Measurements from ENCODE around the gene ZNF428.

Gene ZNF428

DNA sequence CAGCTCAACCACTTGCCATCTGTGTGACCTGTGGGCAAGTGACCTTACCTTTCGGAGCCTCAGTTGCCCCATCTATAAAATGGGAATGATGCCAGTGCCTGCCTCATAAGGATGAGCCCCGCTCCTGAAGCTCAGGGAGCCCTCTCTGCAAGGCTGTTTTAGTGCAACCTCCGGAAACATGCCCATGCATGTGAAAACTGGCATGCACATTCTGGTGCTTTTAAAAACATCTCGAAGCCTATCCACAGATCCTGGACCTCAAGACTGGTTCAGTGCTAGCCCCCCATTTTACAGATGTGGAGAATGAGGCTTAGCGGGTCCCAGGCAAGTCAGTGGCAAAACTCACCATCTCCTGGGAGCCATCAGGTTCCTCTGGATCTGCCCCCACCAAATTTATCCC is 14.6 kb upstream of the ZNF428 start:
- no peaks in the 10 kb centered on the region for H3K36me3 ChIP-seq (ENCODE audit: control insufficient read depth in 2 of 2, insufficient read depth in 2 of 2, low read length in 2 of 2)
- H3K27me3 ChIP-seq (ENCODE audit: control insufficient read depth in 2 of 2, insufficient read depth in 2 of 2, low read length in 2 of 2) = peaks cover 8 to 17% of the 10 kb centered on the region in 2 donors
- no peaks in the 10 kb centered on the region for H3K9me3 ChIP-seq (ENCODE audit: control insufficient read depth in 2 of 2, low read length in 2 of 2)
- no peak overlapping the region for H3K27ac ChIP-seq (ENCODE audit: low read depth in 2 of 2, low read length in 2 of 2)
- no peak overlapping the region for H3K9ac ChIP-seq (ENCODE audit: low read depth in 1 of 2, low read length in 2 of 2)
- H3K4me3 ChIP-seq (ENCODE audit: low read length in 2 of 2) = no peak overlapping the region
- H3K4me1 ChIP-seq (ENCODE audit: control insufficient read depth in 2 of 2, insufficient read depth in 2 of 2, low read length in 2 of 2) = peaks cover 1 to 3% of the 10 kb centered on the region in 2 donors

DNA sequence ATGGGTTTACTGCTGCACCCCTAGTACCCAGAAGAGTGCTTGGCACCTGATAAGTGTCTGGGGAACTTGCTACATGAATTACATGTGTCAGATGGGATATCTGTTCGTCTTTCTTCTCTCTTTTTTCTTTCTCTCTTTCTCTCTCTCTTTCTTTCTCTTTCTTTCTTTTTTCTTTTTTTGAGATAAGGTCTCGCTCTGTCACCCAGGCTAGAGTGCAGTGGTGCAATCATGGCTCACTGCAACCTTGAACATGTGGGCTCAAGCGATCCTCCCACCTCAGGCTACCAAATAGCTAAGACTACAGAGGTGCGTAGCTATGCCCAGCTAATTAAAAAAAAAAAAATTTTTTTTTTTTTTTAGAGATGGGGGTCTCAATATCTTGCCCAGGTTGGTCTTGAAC is 14.1 kb upstream of the ZNF428 start:
- Histone ChIP-seq H3K9ac (ENCODE audit: low read depth in 1 of 2, low read length in 2 of 2) (no peak overlapping the region), H3K9me3 (ENCODE audit: control insufficient read depth in 2 of 2, low read length in 2 of 2) (no peaks in the 10 kb centered on the region), H3K27ac (ENCODE audit: low read depth in 2 of 2, low read length in 2 of 2) (no peak overlapping the region), H3K36me3 (ENCODE audit: control insufficient read depth in 2 of 2, insufficient read depth in 2 of 2, low read length in 2 of 2) (no peaks in the 10 kb centered on the region), H3K4me1 (ENCODE audit: control insufficient read depth in 2 of 2, insufficient read depth in 2 of 2, low read length in 2 of 2) (peaks cover 0 to 2% of the 10 kb centered on the region in 2 donors), H3K4me3 (ENCODE audit: low read length in 2 of 2) (no peak overlapping the region), H3K27me3 (ENCODE audit: control insufficient read depth in 2 of 2, insufficient read depth in 2 of 2, low read length in 2 of 2) (peaks cover 3 to 11% of the 10 kb centered on the region in 2 donors)

- Histone ChIP-seq H3K4me3 (ENCODE audit: low read length in 2 of 2) (no peak overlapping the region), H3K36me3 (ENCODE audit: control insufficient read depth in 2 of 2, insufficient read depth in 2 of 2, low read length in 2 of 2) (no peaks in the 10 kb centered on the region), H3K9ac (ENCODE audit: low read depth in 1 of 2, low read length in 2 of 2) (no peak overlapping the region), H3K27me3 (ENCODE audit: control insufficient read depth in 2 of 2, insufficient read depth in 2 of 2, low read length in 2 of 2) (no peaks in the 10 kb centered on the region), H3K9me3 (ENCODE audit: control insufficient read depth in 2 of 2, low read length in 2 of 2) (no peaks in the 10 kb centered on the region), H3K4me1 (ENCODE audit: control insufficient read depth in 2 of 2, insufficient read depth in 2 of 2, low read length in 2 of 2) (no peaks in the 10 kb centered on the region), H3K27ac (ENCODE audit: low read depth in 2 of 2, low read length in 2 of 2) (no peak overlapping the region)
Observed at GRCh38 chr19:43631491-43631890, 12.1 kb upstream of the ZNF428 start.

GRCh38 chr19:43628646-43629326 is 9.4 kb upstream of the ZNF428 start:
- Histone ChIP-seq H3K4me3 (ENCODE audit: low read length in 2 of 2) (no peak overlapping the region), H3K27ac (ENCODE audit: low read depth in 2 of 2, low read length in 2 of 2) (no peak overlapping the region), H3K9ac (ENCODE audit: low read depth in 1 of 2, low read length in 2 of 2) (no peak overlapping the region), H3K4me1 (ENCODE audit: control insufficient read depth in 2 of 2, insufficient read depth in 2 of 2, low read length in 2 of 2) (peaks cover 0 to 3% of the 10 kb centered on the region in 2 donors), H3K36me3 (ENCODE audit: control insufficient read depth in 2 of 2, insufficient read depth in 2 of 2, low read length in 2 of 2) (no peaks in the 10 kb centered on the region), H3K27me3 (ENCODE audit: control insufficient read depth in 2 of 2, insufficient read depth in 2 of 2, low read length in 2 of 2) (no peaks in the 10 kb centered on the region), H3K9me3 (ENCODE audit: control insufficient read depth in 2 of 2, low read length in 2 of 2) (no peaks in the 10 kb centered on the region)

DNA sequence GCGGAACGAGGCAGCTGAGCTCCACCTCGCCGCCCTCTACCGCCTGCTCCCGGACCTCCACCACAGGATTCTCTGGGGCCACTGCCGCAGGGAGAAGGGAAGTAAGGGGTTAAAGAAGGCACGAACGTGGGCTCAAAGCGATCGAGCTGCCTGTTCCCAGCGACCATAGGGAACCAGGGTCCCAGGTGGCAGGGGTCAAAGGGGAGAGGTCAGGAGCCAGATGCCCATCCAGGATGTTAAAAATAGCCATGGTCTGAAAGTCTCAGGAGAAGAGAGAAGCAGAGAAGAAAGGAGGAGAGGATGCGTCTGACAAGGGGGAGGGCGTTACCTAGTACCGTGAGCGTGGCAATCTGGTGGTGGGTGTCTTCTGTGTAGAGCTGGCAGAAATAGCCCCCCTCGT is 7.4 kb upstream of the ZNF428 start:
- Histone ChIP-seq H3K4me1 (ENCODE audit: control insufficient read depth in 2 of 2, insufficient read depth in 2 of 2, low read length in 2 of 2) (peaks cover 0 to 3% of the 10 kb centered on the region in 2 donors), H3K4me3 (ENCODE audit: low read length in 2 of 2) (no peak overlapping the region), H3K27me3 (ENCODE audit: control insufficient read depth in 2 of 2, insufficient read depth in 2 of 2, low read length in 2 of 2) (no peaks in the 10 kb centered on the region), H3K36me3 (ENCODE audit: control insufficient read depth in 2 of 2, insufficient read depth in 2 of 2, low read length in 2 of 2) (no peaks in the 10 kb centered on the region), H3K9ac (ENCODE audit: low read depth in 1 of 2, low read length in 2 of 2) (no peak overlapping the region), H3K27ac (ENCODE audit: low read depth in 2 of 2, low read length in 2 of 2) (no peak overlapping the region), H3K9me3 (ENCODE audit: control insufficient read depth in 2 of 2, low read length in 2 of 2) (no peaks in the 10 kb centered on the region)

DNA sequence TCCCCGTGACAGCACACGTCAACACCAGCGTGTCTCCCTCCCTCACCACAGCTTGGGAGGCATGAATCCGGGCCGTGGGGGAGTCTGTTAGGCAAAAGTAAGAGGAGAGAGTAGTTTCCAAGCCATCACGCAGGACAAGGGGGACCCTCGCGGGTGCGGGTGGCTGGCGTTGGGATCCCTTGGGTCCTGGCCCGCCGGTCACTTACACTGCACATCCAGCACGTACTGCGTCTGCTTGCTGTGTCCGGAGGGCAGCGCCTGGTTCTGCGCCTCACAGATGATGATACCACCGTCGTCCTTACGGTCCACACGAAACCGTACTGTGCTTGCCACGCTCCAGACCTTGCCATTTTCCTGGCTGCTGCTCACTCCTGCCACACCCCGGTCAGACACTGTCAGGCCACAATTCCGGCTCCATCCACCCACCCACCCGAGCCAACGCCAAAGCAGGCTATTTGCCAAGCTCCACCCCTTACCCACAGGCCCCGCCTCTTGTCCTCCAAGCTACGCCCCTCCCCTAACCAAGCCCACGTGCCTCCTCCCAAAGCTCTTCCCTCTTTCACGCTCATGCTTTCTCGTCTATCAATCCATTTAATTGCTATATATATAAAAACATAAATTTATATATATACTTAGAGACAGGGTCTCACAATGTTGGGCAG is 6.6 kb upstream of the ZNF428 start:
- Histone ChIP-seq H3K9ac (ENCODE audit: low read depth in 1 of 2, low read length in 2 of 2) (no peak overlapping the region), H3K27me3 (ENCODE audit: control insufficient read depth in 2 of 2, insufficient read depth in 2 of 2, low read length in 2 of 2) (no peaks in the 10 kb centered on the region), H3K36me3 (ENCODE audit: control insufficient read depth in 2 of 2, insufficient read depth in 2 of 2, low read length in 2 of 2) (no peaks in the 10 kb centered on the region), H3K4me3 (ENCODE audit: low read length in 2 of 2) (no peak overlapping the region), H3K9me3 (ENCODE audit: control insufficient read depth in 2 of 2, low read length in 2 of 2) (no peaks in the 10 kb centered on the region), H3K4me1 (ENCODE audit: control insufficient read depth in 2 of 2, insufficient read depth in 2 of 2, low read length in 2 of 2) (peaks cover 0 to 3% of the 10 kb centered on the region in 2 donors), H3K27ac (ENCODE audit: low read depth in 2 of 2, low read length in 2 of 2) (no peak overlapping the region)

DNA sequence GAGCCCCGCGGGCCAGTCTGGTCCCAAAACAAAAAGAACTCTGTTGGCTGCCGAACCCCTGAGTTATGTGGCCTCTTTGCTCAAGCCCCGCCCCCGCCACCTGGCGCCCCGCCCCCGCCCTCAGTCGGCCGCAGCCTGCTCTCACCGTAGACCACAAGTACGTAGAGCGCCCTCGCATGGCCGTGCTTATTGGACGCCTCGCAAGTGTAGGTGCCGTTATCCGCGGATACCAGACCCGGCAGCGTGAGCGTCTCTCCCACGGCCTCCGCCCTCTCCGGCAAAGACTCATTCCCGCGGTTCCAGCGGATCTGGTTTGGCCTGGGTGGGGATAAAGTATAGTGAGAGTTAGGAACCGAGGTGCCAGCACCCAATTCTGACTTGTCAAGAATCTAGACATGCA is 5.5 kb upstream of the ZNF428 start:
- Histone ChIP-seq H3K9me3 (ENCODE audit: control insufficient read depth in 2 of 2, low read length in 2 of 2) (no peaks in the 10 kb centered on the region), H3K36me3 (ENCODE audit: control insufficient read depth in 2 of 2, insufficient read depth in 2 of 2, low read length in 2 of 2) (no peaks in the 10 kb centered on the region), H3K27ac (ENCODE audit: low read depth in 2 of 2, low read length in 2 of 2) (no peak overlapping the region)

GRCh38 chr19:43623889-43624670 is 4.7 kb upstream of the ZNF428 start:
- Histone ChIP-seq H3K9me3 (ENCODE audit: control insufficient read depth in 2 of 2, low read length in 2 of 2) (no peaks in the 10 kb centered on the region), H3K4me3 (ENCODE audit: low read length in 2 of 2) (no peak overlapping the region), H3K27ac (ENCODE audit: low read depth in 2 of 2, low read length in 2 of 2) (no peak overlapping the region), H3K27me3 (ENCODE audit: control insufficient read depth in 2 of 2, insufficient read depth in 2 of 2, low read length in 2 of 2) (no peaks in the 10 kb centered on the region), H3K4me1 (ENCODE audit: control insufficient read depth in 2 of 2, insufficient read depth in 2 of 2, low read length in 2 of 2) (peaks cover 3 to 6% of the 10 kb centered on the region in 2 donors), H3K9ac (ENCODE audit: low read depth in 1 of 2, low read length in 2 of 2) (no peak overlapping the region), H3K36me3 (ENCODE audit: control insufficient read depth in 2 of 2, insufficient read depth in 2 of 2, low read length in 2 of 2) (no peaks in the 10 kb centered on the region)

More for the DNA sequence above, 5.5 kb upstream of the ZNF428 start:
- Histone ChIP-seq H3K9ac (ENCODE audit: low read depth in 1 of 2, low read length in 2 of 2) (no peak overlapping the region), H3K4me1 (ENCODE audit: control insufficient read depth in 2 of 2, insufficient read depth in 2 of 2, low read length in 2 of 2) (peaks cover 3 to 5% of the 10 kb centered on the region in 2 donors), H3K4me3 (ENCODE audit: low read length in 2 of 2) (no peak overlapping the region), H3K27me3 (ENCODE audit: control insufficient read depth in 2 of 2, insufficient read depth in 2 of 2, low read length in 2 of 2) (no peaks in the 10 kb centered on the region)

DNA sequence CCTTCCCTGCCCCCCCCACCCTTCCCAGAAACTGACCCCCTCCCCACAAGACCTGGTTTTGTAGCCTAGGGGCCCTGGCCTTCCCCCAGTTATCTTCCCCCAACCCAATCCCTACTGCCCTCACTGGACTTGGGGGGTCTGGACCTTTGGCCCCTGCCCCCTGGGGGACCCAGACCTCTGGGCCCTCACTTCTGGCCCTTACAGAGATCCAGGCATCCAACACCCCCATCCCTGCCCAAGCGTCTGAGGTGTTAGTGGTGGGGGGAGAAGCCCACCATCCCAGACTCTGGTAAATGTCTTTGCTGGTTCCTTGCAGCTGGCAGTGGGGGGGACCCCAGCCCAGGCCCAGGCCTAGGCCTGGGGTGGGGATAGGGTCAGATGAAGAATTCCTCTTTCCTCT is 3.5 kb upstream of the ZNF428 start:
- Histone ChIP-seq H3K9ac (ENCODE audit: low read depth in 1 of 2, low read length in 2 of 2) (no peak overlapping the region), H3K4me3 (ENCODE audit: low read length in 2 of 2) (no peak overlapping the region), H3K27me3 (ENCODE audit: control insufficient read depth in 2 of 2, insufficient read depth in 2 of 2, low read length in 2 of 2) (no peaks in the 10 kb centered on the region), H3K4me1 (ENCODE audit: control insufficient read depth in 2 of 2, insufficient read depth in 2 of 2, low read length in 2 of 2) (peaks cover 10 to 12% of the 10 kb centered on the region in 2 donors), H3K36me3 (ENCODE audit: control insufficient read depth in 2 of 2, insufficient read depth in 2 of 2, low read length in 2 of 2) (no peaks in the 10 kb centered on the region), H3K9me3 (ENCODE audit: control insufficient read depth in 2 of 2, low read length in 2 of 2) (no peaks in the 10 kb centered on the region), H3K27ac (ENCODE audit: low read depth in 2 of 2, low read length in 2 of 2) (no peak overlapping the region)

DNA sequence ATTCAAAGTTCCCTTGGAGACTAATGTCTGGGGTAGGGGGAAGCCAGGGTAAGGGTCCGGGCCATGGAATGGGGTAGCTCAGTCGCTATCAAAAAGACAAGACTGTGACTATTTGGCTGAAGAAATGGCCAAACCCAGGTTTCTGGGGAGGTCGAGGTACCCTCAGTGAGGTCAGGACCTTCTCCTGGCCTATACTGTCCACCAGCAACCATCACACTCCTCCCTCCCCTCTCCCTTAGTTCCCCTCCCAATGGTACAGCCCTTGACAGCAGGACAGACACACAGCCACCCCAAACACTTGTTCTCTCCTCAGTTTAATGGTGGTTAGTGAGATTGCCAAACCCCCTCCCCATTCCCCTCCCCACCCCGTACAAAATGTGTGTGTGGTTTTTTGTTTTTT is 2.6 kb upstream of the ZNF428 start:
- Histone ChIP-seq H3K9me3 (ENCODE audit: control insufficient read depth in 2 of 2, low read length in 2 of 2) (no peaks in the 10 kb centered on the region), H3K9ac (ENCODE audit: low read depth in 1 of 2, low read length in 2 of 2) (no peak overlapping the region), H3K27me3 (ENCODE audit: control insufficient read depth in 2 of 2, insufficient read depth in 2 of 2, low read length in 2 of 2) (no peaks in the 10 kb centered on the region), H3K36me3 (ENCODE audit: control insufficient read depth in 2 of 2, insufficient read depth in 2 of 2, low read length in 2 of 2) (no peaks in the 10 kb centered on the region), H3K4me3 (ENCODE audit: low read length in 2 of 2) (no peak overlapping the region), H3K27ac (ENCODE audit: low read depth in 2 of 2, low read length in 2 of 2) (no peak overlapping the region), H3K4me1 (ENCODE audit: control insufficient read depth in 2 of 2, insufficient read depth in 2 of 2, low read length in 2 of 2) (peaks cover 10 to 12% of the 10 kb centered on the region in 2 donors)

Data from mucosa of rectum (tissue), 2 donors.